A549 (cell line): ENCODE results near the gene DRGX.

ENCODE experiments used
- CTCF ChIP-seq: fragments of >200 bp; sonication (Bioruptor Twin); formaldehyde crosslinking; IDR thresholded peaks from 3 replicates; pipeline ENCODE4 v1.5.1; 2016
- HDAC2 ChIP-seq: fragments of 200-600 bp; sonication (generic); IDR thresholded peaks from 2 replicates; pipeline ENCODE4 v1.6.1; 2016
- MAZ ChIP-seq: fragments of 150-350 bp; IDR thresholded peaks from 2 replicates; pipeline ENCODE4 v1.6.1; 2014; ENCODE audit warnings: antibody characterized with exemption, low read depth, low read length, borderline replicate concordance
- MYC ChIP-seq: IDR thresholded peaks from 2 replicates; pipeline ENCODE4 v1.6.1; 2012; ENCODE audit warnings: mild to moderate bottlenecking, inconsistent platforms, low read length, improper control_type of control experiment, borderline replicate concordance
- NR3C1 ChIP-seq: fragments of >200 bp; sonication (Bioruptor Twin); formaldehyde crosslinking; IDR thresholded peaks from 3 replicates; pipeline ENCODE4 v1.6.1; 2017
- PBX3 ChIP-seq: IDR thresholded peaks from 2 replicates; pipeline ENCODE4 v1.6.1; 2012
- POLR2A ChIP-seq: IDR thresholded peaks from 2 replicates; pipeline ENCODE4 v1.6.1; 2012; ENCODE audit warnings: mild to moderate bottlenecking, low read length
- RAD21 ChIP-seq, 2 experiments: fragments of >200 bp in 1 of 2; sonication (Bioruptor Twin) in 1 of 2; formaldehyde crosslinking in 1 of 2; IDR thresholded peaks in 1 of 2; conservative IDR thresholded peaks in 1 of 2; 2 replicates in 1 of 2; 3 replicates in 1 of 2; pipeline ENCODE4 v1.6.1; 2012 to 2018; ENCODE audit warnings: inconsistent platforms in 1 of 2
- RCOR1 ChIP-seq: fragments of 150-350 bp; IDR thresholded peaks from 2 replicates; pipeline ENCODE4 v1.6.1; 2014; ENCODE audit warnings: antibody characterized with exemption, low read length, low read depth
- REST ChIP-seq: fragments of 200-600 bp; sonication (generic); IDR thresholded peaks from 2 replicates; pipeline ENCODE4 v1.6.1; 2016; ENCODE audit warnings: antibody characterized with exemption, mild to moderate bottlenecking, moderate library complexity
- RFX5 ChIP-seq: fragments of 450-650 bp; IDR thresholded peaks from 2 replicates; pipeline ENCODE4 v1.7.1; 2014; ENCODE audit warnings: antibody characterized with exemption, mild to moderate bottlenecking, moderate library complexity
- TFCP2L1 ChIP-seq: fragments of 250-450 bp; sonication (Bioruptor Pico); IDR thresholded peaks from 2 replicates; pipeline ENCODE4 v1.5.0; 2021; ENCODE audit warnings: mild to moderate bottlenecking
- TP53 ChIP-seq: fragments of 250-450 bp; sonication (Bioruptor Pico); IDR thresholded peaks from 2 replicates; pipeline ENCODE4 v1.5.0; 2021; ENCODE audit warnings: mild to moderate bottlenecking, moderate library complexity

- TF ChIP-seq PBX3 = no peak
- no peak for TF ChIP-seq REST
- TF ChIP-seq TFCP2L1 (CRISPR knock-in tag) = no peak
- TF ChIP-seq RCOR1 = no peak
- no peak for TF ChIP-seq NR3C1
- TF ChIP-seq RAD21 (conservative IDR thresholded peaks at IDR 0.05 in 1 of 2, IDR thresholded peaks at IDR 0.05 in 1 of 2) = no peak
- no peak for TF ChIP-seq MYC
- TF ChIP-seq CTCF = no peak
- no peak for TF ChIP-seq RFX5
- no peak for TF ChIP-seq MAZ
- TF ChIP-seq TP53 = no peak
- no peak for TF ChIP-seq POLR2A
- TF ChIP-seq HDAC2 = no peak
These were observed 3.1 kb upstream of the DRGX start for GRCh38 chr10:49398986-49399385.
